Parathyroid adenoma (tissue), 2 donors: ENCODE data around the gene LRBA.

ENCODE experiments used
- H2AFZ ChIP-seq: fragments of 300-600 bp; sonication (generic); one replicate; pipeline ENCODE4 v1.7.0; 2017; ENCODE audit warnings: antibody characterized with exemption, mild to moderate bottlenecking
- H3K27ac ChIP-seq: fragments of 300-600 bp; sonication (generic); one replicate; pipeline ENCODE4 v1.7.0; 2017
- H3K27me3 ChIP-seq: fragments of 300-600 bp; sonication (generic); one replicate; pipeline ENCODE4 v1.7.0; 2017; ENCODE audit warnings: low read length; ENCODE audit not compliant: control insufficient read depth, insufficient read depth
- H3K36me3 ChIP-seq: fragments of 300-600 bp; sonication (generic); one replicate; pipeline ENCODE4 v1.7.0; 2017; ENCODE audit warnings: low read length; ENCODE audit not compliant: control insufficient read depth, insufficient read depth
- H3K4me1 ChIP-seq: fragments of 300-600 bp; sonication (generic); one replicate; pipeline ENCODE4 v1.7.0; 2017; ENCODE audit warnings: control low read depth
- H3K4me2 ChIP-seq: fragments of 300-600 bp; sonication (generic); one replicate; pipeline ENCODE4 v1.7.0; 2017; ENCODE audit warnings: low read length
- H3K4me3 ChIP-seq: fragments of 300-600 bp; sonication (generic); one replicate; pipeline ENCODE4 v1.7.0; 2017; ENCODE audit warnings: low read depth, low read length
- H3K79me2 ChIP-seq: fragments of 300-600 bp; sonication (generic); one replicate; pipeline ENCODE4 v1.7.0; 2017; ENCODE audit warnings: control low read depth
- H3K9ac ChIP-seq: fragments of 300-600 bp; sonication (generic); one replicate; pipeline ENCODE4 v1.7.0; 2017; ENCODE audit warnings: mild to moderate bottlenecking
- H3K9me3 ChIP-seq: fragments of 300-600 bp; sonication (generic); one replicate; pipeline ENCODE4 v1.7.0; 2017; ENCODE audit warnings: low read length; ENCODE audit not compliant: control insufficient read depth
- CTCF ChIP-seq: fragments of 300-600 bp; sonication (generic); IDR thresholded peaks from one replicate; pipeline ENCODE4 v1.7.0; 2017; ENCODE audit warnings: antibody characterized with exemption, mild to moderate bottlenecking
- donor health status: primary hyperparathyroidism.

LRBA gene

GRCh38 chr4:150343796-150344195 is 671.3 kb downstream of the LRBA start:
- Histone ChIP-seq H3K4me3 (no peak overlapping the region), H3K4me1 (no peaks in the 10 kb centered on the region), H3K4me2 (no peak overlapping the region)

GRCh38 chr4:150342945-150343344 is 672.1 kb downstream of the LRBA start:
- Histone ChIP-seq H3K27ac (no peak overlapping the region), H3K4me1 (no peaks in the 10 kb centered on the region), H2AFZ (no peak overlapping the region), H3K36me3 (no peaks in the 10 kb centered on the region), H3K4me3 (no peak overlapping the region), H3K27me3 (no peaks in the 10 kb centered on the region), H3K4me2 (no peak overlapping the region), H3K79me2 (no peaks in the 10 kb centered on the region), H3K9ac (no peak overlapping the region), H3K9me3 (no peaks in the 10 kb centered on the region)
- no peak for TF ChIP-seq CTCF

More at GRCh38 chr4:150343796-150344195, 671.3 kb downstream of the LRBA start:
- Histone ChIP-seq H3K9me3 (no peaks in the 10 kb centered on the region), H3K9ac (no peak overlapping the region), H2AFZ (no peak overlapping the region), H3K27ac (no peak overlapping the region), H3K36me3 (no peaks in the 10 kb centered on the region), H3K27me3 (no peaks in the 10 kb centered on the region), H3K79me2 (no peaks in the 10 kb centered on the region)
- TF ChIP-seq CTCF: no peak

GRCh38 chr4:150337734-150338133 is 677.4 kb downstream of the LRBA start:
- no peak for TF ChIP-seq CTCF
- no peaks in the 10 kb centered on the region for H3K27me3 ChIP-seq
- no peak overlapping the region for H3K27ac ChIP-seq

GRCh38 chr4:150336676-150337412 is 678.2 kb downstream of the LRBA start:
- no peak overlapping the region for H3K4me3 ChIP-seq
- H3K79me2 ChIP-seq: no peaks in the 10 kb centered on the region
- H3K9ac ChIP-seq: no peak overlapping the region
- H3K27ac ChIP-seq: no peak overlapping the region
- H2AFZ ChIP-seq: no peak overlapping the region
- H3K36me3 ChIP-seq: no peaks in the 10 kb centered on the region
- no peaks in the 10 kb centered on the region for H3K9me3 ChIP-seq
- H3K4me2 ChIP-seq: no peak overlapping the region
- no peak for TF ChIP-seq CTCF
- no peaks in the 10 kb centered on the region for H3K27me3 ChIP-seq
- no peaks in the 10 kb centered on the region for H3K4me1 ChIP-seq

More at GRCh38 chr4:150337734-150338133, 677.4 kb downstream of the LRBA start:
- Histone ChIP-seq H3K4me2 (no peak overlapping the region), H2AFZ (no peak overlapping the region), H3K4me3 (no peak overlapping the region), H3K4me1 (no peaks in the 10 kb centered on the region), H3K9me3 (no peaks in the 10 kb centered on the region), H3K9ac (no peak overlapping the region), H3K79me2 (no peaks in the 10 kb centered on the region), H3K36me3 (no peaks in the 10 kb centered on the region)

GRCh38 chr4:150332961-150333360 is 682.1 kb downstream of the LRBA start:
- Histone ChIP-seq H3K9ac (no peak overlapping the region), H3K4me3 (no peak overlapping the region), H3K4me2 (no peak overlapping the region), H3K9me3 (no peaks in the 10 kb centered on the region), H3K36me3 (no peaks in the 10 kb centered on the region), H3K4me1 (no peaks in the 10 kb centered on the region), H3K79me2 (no peaks in the 10 kb centered on the region), H2AFZ (no peak overlapping the region), H3K27me3 (no peaks in the 10 kb centered on the region), H3K27ac (no peak overlapping the region)
- no peak for TF ChIP-seq CTCF
